ENCODE data around the gene RABL6.
A peak's percentile ranks its signal among the peaks of the same experiment; 100 is the strongest.

Gene RABL6

DNA sequence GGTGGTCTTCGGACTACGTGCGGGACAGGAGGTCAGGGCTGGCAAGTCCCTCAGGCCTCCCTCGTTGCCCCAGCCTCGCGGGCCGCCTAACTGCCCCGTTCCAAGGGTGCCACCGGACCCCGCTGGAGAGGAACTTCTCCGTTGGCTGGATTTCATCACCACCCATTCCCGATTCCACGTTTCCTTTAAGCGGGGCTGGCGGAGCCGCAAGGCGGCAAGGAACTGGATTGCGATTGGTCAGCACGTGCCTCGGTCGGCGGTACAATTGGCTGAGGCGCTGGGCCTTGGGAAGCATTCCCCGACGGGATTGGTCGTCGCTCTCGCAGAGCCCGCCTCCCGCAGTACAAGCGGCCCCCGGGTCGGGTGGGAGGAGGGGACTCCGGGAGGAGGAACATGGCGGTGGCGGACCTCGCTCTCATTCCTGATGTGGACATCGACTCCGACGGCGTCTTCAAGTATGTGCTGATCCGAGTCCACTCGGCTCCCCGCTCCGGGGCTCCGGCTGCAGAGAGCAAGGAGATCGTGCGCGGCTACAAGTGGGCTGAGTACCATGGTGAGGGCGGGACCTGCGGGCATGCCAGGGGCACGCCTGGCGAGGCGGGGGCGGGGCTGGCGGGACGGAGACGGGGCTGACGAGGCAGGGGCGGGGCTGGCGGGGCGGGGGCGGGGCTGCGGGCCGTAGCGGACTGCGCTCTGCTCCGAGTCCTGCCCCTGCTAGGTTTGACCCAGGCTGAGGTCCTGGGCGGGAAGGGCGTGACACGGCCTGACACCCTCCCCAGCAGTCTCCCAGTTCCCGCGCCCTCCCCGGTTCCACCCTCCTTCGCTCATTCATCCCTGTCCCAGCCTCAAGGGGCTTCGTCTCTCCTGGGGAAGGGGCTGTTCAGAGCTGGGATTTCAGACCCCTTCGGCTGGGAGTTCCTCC, 41.6 kb downstream of the RABL6 start, which contains the start of gene PHPT1:
Gene PHPT1, plus strand, starts transcription at position 372 of the 922 bp plus-strand sequence. Its CDS starts 22 bp downstream, at position 394.
- DNase-seq = peak; percentile 98

DNA sequence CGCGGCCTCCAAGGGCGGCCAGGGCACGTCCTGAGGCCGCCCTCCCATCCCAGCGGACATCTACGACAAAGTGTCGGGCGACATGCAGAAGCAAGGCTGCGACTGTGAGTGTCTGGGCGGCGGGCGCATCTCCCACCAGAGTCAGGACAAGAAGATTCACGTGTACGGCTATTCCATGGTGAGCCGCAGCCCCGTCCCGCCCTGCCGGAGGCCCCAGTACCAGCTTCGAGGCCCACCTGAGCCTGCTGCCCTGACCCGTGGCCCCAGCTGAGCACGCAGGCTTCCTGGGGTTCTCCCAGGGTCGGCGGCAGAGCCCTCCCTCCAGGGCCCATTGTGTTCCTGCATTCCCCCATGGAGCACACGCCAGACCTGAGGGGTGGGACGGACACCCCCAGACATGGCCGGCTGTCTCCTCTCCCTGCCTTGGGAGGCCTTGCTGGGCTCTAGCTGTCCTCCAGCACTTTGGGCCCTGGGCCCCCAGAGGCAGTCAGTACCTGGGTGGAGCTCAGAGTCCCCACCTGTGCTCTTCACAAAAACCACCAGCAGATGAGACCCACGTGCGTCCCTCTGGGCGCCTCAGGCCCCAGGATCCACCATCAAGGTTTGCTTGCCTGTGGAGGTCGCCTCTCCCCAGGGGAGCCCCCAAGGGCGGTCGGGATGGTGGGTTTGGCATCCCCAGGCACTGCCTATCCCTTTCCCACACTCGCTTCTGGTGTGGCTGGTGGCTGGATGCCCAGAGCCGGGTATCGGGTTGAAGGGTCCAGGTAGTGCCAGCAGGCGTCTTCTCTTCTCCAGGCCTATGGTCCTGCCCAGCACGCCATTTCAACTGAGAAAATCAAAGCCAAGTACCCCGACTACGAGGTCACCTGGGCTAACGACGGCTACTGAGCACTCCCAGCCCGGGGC, 42.5 kb downstream of the RABL6 start:
- DNase-seq = no peak

DNA sequence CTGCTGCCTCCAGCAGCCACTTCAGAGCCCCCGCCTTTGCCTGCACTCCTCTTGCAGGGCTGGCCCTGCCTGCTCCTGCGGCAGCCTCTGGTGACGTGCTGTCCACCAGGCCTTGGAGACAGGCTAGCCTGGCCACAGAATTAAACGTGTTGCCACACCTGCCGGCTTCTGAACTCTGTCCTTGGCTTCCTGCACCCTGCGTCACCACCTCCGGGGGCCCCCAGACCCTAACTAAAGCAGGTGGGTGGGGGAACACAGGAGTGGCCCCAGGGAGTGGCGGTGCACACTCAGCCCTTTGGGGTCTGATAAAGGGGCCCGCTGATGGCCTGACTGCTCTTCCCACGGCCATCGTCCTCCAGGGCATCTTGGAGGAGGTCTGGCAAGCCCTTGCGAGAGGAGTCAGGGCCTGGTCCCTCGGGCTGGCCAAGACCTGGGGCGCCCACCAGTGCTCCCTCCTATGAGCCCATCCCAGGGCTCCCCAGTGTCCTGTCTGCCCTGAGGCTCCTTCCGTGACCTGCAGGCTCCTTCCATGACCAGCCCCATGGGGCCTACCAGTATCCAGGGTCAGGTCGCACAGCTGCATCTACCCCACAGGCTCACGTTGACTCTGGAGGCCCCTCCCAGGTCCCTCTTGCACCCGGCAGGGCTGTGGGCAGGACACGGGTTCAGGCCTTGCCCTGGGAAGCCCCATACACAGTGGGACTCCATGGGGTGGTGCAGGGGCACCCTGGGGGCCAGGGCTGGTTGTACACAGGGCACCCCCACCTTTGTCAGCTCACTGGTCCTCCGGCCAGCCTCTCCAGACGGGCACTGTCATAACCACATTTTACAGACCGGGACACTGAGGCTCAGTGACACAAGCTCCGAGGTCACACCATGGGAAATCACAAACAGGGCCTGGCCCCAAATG, 43.4 kb downstream of the RABL6 start:
- peak in 1 of 2 experiments; percentile 26 for DNase-seq

- no peak for DNase-seq
These were observed 44.4 kb downstream of the RABL6 start, which contains the start of gene MAMDC4 for GRCh38 chr9:136851941-136852663. Gene MAMDC4 (plus strand): TSS chr9:136852346. CDS start chr9:136852417, 71 bp downstream.

DNA sequence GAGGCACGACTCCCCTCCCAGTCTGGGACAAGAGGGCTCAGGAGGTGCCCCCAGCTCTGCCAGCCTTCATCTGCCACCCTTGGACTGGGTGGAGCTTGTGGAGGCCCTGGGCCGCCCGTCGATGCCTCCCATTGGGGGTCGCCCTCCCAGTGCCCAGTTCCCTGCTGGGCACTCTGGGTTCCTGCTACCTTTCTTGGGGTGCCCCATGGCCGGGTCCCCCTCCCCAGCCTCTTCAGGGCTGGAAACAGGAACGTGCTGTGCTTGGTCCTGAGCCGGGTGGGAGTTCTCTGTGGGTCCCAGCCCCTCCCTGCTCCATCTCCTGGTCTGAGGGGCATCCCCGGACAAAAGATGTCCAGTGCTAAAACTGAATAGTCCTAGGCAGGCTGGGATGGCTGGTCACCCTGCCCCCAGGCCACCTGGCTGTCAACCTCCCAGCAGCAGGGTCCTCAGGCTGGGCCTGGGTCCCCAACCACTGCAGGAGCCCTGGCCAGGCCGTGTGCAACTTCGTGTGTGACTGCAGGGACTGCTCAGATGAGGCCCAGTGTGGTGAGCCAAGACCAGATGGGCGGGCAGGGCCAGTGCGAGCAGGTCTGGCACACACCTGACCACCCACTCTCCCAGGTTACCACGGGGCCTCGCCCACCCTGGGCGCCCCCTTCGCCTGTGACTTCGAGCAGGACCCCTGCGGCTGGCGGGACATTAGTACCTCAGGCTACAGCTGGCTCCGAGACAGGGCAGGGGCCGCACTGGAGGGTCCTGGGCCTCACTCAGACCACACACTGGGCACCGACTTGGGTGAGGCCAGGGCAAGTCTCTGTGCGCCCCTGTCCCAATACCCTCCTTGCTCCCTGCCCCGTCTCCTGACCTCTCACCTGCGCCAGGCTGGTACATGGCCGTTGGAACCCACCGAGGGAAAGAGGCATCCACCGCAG, 45.2 kb downstream of the RABL6 start:
- DNase-seq = no peak

DNA sequence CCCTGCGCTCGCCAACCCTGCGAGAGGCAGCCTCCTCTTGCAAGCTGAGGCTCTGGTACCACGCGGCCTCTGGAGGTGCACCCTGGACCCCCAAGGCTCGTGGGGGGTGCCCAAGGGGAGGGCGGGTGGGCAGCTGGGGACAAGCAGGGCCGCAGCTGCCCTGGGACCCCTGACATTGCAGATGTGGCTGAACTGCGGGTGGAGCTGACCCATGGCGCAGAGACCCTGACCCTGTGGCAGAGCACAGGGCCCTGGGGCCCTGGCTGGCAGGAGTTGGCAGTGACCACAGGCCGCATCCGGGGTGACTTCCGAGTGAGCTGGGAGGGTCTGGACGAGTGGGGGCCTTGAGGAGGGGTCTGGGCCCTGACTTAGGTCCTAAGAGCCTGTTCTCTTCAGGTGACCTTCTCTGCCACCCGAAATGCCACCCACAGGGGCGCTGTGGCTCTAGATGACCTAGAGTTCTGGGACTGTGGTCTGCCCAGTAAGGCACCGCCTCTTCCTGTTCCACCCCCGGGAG, 45.9 kb downstream of the RABL6 start:
- DNase-seq = no peak

DNA sequence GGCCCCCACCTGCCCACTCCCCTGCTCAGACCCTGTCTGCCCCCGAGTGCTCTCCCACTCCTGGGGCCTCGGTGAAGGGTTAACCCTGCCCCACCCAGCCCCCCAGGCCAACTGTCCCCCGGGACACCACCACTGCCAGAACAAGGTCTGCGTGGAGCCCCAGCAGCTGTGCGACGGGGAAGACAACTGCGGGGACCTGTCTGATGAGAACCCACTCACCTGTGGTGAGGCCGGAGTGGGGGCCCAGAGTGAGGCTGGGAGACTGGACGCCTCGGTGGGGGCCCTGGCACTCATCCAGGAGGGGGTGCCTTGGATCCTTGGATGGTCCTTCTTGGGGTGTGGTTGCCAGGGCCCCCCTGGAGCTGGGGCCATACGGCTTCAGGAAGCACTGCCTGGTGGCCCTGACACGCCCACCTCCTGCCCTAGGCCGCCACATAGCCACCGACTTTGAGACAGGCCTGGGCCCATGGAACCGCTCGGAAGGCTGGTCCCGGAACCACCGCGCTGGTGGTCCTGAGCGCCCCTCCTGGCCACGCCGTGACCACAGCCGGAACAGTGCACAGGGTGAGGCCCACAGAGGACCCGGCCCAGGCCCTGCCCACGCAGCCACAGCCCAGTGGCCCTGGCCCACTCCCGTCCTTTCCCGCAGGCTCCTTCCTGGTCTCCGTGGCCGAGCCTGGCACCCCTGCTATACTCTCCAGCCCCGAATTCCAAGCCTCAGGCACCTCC, 46.5 kb downstream of the RABL6 start:
- no peak for DNase-seq

DNA sequence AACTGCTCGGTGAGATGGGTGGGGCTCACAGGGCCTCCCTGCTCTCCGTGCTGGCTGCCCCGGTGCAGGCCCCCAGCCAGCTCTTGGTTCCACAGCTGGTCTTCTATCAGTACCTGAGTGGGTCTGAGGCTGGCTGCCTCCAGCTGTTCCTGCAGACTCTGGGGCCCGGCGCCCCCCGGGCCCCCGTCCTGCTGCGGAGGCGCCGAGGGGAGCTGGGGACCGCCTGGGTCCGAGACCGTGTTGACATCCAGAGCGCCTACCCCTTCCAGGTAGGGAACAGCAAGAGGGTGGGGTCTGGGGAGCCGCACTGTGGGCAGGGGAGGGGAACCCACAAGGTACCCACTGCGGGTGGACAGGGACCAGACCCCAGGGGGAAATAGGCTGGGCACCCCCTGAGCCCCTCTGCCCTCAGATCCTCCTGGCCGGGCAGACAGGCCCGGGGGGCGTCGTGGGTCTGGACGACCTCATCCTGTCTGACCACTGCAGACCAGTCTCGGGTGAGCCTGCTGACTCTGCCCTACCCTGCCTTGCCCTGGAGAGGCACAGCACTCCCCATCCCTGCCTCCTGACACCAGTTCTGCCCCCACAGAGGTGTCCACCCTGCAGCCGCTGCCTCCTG, 47.2 kb downstream of the RABL6 start:
- no peak for DNase-seq

DNA sequence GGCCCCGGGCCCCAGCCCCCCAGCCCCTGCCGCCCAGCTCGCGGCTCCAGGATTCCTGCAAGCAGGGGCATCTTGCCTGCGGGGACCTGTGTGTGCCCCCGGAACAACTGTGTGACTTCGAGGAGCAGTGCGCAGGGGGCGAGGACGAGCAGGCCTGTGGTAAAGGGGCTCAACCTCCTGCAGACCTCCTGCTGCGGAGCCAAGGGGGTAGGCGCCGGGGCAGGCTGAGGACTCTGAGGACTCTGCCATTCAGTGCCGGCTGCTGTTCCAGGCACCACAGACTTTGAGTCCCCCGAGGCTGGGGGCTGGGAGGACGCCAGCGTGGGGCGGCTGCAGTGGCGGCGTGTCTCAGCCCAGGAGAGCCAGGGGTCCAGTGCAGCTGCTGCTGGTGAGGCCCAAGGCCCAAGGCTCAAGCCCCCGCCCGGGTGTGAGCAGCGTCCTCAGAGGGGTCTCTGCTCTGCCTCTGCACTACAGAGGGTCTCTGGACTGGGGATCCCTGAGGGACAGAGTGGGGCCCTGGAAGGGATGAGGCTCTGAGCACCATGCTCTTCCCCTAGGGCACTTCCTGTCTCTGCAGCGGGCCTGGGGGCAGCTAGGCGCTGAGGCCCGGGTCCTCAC, 47.8 kb downstream of the RABL6 start:
- no peak for DNase-seq

DNA sequence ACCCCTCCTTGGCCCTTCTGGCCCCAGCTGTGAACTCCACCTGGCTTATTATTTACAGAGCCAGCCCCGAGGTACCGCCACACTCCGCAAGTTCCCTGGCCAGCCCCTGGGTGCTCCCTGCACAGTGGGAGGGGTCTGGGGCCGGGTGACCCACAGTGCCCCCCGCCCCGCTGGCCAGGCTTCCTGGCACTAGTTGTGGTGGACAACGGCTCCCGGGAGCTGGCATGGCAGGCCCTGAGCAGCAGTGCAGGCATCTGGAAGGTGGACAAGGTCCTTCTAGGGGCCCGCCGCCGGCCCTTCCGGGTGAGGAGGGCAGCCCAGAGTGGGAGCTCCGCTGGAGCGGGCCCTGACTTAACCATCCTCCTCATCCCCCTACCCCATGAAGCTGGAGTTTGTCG, 48.3 kb downstream of the RABL6 start:
- DNase-seq = no peak

GRCh38 chr9:136856541-136857141, 48.9 kb downstream of the RABL6 start:
- no peak for DNase-seq

GRCh38 chr9:136857166-136857565, 49.4 kb downstream of the RABL6 start:
- DNase-seq = no peak

- DNase-seq = no peak
These were observed 50.0 kb downstream of the RABL6 start for GRCh38 chr9:136857581-136858412.

GRCh38 chr9:136858452-136858843, 50.7 kb downstream of the RABL6 start:
- DNase-seq = no peak

GRCh38 chr9:136858844-136859757, 51.4 kb downstream of the RABL6 start:
- no peak for DNase-seq

DNA sequence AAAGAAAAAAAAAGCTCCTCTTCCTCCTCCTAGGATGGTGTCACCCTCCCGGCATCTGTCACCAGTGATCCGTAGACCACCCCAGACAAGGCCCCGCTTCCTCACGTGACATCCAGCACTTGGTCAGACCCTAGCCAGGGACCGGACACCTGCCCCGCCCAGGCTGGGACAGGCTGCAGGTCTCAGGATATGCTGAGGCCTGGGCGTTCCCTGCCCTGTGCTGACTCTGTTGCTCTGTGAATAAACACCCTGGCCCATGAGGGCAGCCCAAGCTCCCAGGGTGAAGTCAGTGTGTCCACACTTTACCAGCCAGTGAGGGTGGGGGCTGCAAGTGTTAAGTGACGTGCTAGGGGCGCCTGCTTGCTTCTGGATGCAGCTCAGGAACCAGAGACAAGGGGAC, 52.8 kb downstream of the RABL6 start:
- no peak for DNase-seq

All from activated T-cell treated with anti-CD3 and anti-CD28 coated beads, Interleukin-2, amount 50 U/mL, for 48 hours (primary cell).